MV-4-11 (cell line): ENCODE results near the gene ANK2.
"Not testable (repeated sequence)": the region's sequence is repeated elsewhere in the genome, so short reads cannot be mapped to it uniquely, and the experiment has no call there.

Experiments used
- DNase-seq: peaks from one replicate; lab custom pipeline; 2025; lab: John Stamatoyannopoulos, UW

Gene ANK2

GRCh38 chr4:113209652-113210320, 160.3 kb downstream of the ANK2 start:
- DNase-seq, result no peak

DNA sequence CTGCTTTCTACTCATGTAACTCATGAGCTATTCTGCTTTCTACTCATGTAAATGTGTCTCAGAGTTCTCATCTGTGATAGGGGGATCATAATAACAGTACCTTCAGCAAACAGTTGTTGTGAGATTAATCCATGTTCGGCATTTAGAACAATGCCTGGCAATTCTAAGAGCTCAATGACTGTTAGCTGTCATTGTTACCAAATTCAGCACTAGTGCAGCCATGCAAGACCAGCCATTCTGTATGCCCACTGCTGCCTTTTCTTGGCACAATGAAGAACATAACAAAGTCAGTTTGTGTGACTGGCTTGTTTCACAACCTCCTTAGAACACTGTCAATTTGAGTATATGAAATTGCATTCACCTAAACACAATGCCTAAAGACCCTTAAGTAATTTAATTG, 163.2 kb downstream of the ANK2 start:
- DNase-seq, result no peak

DNA sequence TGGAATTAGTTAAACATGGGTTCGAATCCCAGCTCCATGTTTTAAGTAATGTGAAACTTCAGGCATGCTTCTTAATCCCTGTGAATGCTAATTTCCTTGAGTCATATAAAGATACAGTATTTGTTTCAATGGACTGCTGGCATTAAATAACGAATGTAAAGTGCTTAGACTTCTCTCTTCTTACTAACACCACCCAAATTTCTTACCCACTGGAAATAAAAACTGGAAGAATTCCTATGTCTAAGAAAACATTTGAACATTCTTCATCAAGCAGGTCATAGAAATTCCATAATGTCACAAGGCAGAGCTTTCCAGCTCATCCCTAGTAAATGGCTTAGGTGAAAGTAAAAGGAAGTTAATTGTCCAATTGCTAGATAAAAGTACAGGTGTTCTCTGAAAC, 172.5 kb downstream of the ANK2 start:
- DNase-seq, result no peak

- no peak for DNase-seq
Observed at GRCh38 chr4:113222471-113222870, 173.0 kb downstream of the ANK2 start.

DNA sequence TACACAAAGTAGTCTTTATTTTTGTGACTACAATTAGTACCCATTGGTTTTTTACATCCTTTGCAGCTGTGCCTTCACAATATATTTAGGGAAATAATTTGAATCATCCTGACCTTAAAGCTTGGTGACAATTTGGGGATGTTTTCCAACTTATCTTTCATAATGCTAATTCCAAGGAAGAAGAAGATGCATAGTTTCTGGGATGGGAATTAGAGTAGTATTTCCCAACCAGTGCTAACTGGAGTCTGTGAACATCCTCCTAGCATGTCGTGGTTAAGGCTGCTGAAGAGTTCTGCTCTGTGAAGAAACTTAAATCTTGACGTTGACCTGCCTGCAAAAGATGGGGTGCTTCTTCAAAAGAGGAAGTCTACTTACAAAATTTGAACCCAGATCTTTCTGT, 173.5 kb downstream of the ANK2 start:
- no peak for DNase-seq

DNA sequence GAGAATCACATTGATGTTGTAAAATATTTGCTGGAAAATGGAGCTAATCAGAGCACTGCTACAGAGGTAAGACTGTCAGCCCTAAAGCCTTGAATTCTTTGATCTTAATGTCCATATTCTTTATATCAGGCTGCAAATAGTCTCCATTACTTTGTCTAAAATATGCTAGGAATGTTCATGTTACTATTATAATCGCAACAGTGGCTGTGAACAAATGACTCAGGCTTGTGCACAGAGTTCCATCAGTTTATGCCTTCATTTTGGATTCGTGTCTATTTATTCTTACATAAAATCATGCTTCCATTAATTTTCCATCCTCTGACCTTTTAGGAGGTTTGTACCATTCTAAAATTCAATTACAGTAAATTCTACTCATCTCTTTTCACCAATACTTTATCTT, 182.7 kb downstream of the ANK2 start:
- DNase-seq, result no peak

- no peak for DNase-seq
Observed at GRCh38 chr4:113236916-113237315, 187.5 kb downstream of the ANK2 start.

DNA sequence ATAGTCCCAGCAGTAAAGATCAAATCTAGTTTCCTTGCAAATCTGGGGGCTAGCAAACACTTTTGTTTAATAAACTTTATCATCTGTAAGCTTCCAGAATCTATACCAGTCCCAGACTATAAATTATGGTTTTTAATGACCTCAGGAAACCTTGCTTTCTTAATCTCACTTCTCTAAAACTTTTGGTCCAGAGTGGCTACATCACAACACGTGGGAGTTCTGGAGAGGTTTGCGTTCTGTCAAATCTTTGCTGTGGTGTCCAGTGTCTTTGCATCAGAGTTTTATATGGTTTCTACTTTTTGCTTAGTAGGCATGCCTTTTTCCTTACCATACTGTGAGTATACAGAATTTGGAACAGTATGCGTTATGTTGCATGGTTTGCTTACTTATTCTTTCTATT, 193.9 kb downstream of the ANK2 start:
- peak; percentile 87 for DNase-seq

GRCh38 chr4:113244747-113245146, 195.3 kb downstream of the ANK2 start:
- DNase-seq, result not testable (repeated sequence)

DNA sequence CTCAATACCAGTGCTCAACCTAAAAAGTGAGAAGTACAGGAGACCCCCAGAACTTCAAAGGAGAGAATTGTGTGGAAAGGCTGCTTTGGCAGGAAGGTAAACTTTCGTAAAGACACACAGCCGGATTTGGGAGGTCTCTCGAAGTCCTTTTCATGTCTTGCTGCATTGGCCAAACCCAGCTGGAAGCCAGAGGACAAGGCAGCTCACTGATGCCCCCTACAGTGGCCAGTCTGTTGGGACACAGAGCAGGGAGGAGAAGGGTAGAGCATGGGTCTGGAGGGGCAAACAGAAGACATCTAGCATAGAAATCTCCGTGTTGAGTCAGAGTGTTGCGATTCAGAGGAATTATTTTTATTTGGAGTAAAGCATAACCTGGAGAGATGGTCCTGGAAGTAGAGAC, 198.9 kb downstream of the ANK2 start:
- DNase-seq, result no peak

DNA sequence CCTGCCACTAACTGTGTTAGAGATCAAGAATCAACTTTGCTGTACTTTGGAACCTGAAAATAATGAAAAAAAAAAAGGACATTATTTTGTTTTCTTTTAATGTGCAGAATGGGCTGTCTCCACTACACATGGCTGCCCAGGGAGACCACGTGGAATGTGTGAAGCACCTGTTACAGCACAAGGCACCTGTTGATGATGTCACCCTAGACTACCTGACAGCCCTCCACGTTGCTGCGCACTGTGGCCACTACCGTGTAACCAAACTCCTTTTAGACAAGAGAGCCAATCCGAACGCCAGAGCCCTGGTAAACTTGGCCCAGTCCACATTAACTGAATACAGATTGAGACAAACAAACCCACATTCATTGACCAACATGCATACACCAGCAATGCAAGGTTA, 206.2 kb downstream of the ANK2 start:
- DNase-seq, result no peak

DNA sequence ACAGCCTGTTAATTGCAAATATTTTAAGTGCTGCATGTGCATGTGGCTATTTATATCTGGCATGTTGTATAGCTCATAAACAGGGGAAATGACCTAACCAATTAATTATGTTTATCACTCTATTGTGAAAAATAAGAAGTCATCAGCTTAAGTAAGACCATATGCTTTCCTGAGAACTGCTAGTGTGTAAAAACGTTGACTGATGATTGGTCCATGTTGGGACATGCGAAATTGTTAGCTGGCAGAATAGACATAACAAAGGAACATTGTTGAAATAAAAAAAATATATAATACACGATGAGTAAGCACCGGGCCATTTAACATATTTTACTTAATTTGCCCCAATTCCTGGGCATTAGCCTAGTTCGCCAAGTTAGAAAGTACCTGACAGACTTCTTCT, 207.5 kb downstream of the ANK2 start:
- no peak for DNase-seq

- no peak for DNase-seq
Observed at GRCh38 chr4:113260688-113261087, 211.2 kb downstream of the ANK2 start.

GRCh38 chr4:113263274-113263673, 213.8 kb downstream of the ANK2 start:
- DNase-seq, result no peak

GRCh38 chr4:113270520-113271319, 221.3 kb downstream of the ANK2 start:
- DNase-seq, result no peak

GRCh38 chr4:113272523-113272922, 223.1 kb downstream of the ANK2 start:
- DNase-seq, result no peak

DNA sequence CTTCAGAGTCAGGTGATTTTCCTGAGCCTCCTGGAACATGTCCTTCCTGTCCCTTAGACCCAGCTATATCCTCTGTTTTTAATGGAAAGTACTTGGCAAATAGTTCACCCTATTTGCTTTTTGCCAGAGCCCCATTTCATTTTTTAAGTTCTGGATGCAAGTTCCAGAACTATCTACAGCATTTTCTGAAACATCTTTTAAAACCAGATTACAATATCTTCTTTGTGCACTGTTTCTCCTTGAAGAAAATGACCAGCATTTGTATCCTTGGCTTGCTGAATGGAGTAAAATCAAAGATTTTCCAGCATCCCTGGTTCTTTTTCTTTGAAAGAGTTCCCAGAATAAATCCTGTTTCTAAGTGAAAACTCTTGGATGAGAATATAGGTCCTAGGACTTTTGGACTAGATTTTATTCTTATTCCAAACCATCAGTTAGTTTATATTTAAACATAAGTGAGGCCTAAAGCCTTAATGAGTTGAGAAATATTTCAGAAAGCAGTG, 224.3 kb downstream of the ANK2 start:
- no peak for DNase-seq

DNA sequence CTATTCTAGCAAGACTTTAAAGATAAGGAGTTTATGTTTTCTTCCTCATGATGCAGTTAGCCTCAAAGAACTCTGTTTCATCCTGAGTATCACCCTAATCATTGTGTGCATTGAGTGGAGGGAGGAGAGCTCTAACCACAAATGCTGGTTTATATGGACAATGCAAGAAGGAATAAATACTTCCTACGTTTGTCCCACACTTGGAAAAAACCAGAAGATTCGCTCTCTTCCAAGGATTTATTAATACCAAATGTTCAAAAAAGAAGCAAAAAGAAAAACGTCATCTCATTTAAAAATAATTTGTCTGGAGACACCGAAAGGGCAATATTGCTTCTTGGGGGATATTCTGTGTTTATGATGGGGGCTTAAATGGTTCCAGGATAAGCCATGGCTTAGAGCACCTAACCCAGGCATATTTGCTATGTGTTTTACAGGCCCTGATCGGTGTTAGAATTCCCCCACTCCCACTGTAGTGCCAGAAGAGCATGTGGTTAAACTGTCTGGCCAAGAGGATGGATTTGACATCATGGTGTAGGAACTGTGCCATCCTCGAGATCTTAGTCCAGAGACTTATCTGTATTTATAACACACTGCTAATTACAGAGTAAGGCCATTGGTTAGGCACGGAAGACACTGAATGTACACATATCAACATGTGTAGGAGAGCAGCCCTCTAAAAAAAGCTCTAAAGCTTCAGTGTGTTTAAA, 227.2 kb downstream of the ANK2 start:
- no peak for DNase-seq

GRCh38 chr4:113278324-113278934, 229.0 kb downstream of the ANK2 start:
- peak; percentile 22 for DNase-seq

- no peak for DNase-seq
Observed at GRCh38 chr4:113285501-113285900, 236.0 kb downstream of the ANK2 start.

DNA sequence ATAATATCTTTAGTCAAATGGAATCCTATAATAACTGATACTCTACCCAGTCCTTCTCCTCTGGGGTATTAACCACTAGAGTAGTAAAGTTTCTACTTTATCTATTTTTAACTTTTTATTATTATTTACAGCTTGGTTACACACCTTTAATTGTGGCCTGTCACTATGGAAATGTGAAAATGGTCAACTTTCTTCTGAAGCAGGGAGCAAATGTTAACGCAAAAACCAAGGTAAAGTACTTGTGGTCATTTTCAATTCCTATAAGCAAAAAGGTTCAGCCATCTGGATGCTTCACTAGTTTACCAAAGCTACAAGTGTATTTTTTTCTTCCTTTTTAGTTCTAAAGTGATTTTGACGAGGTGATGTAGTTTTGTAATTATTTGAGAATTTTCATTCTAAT, 238.8 kb downstream of the ANK2 start:
- no peak for DNase-seq

- no peak for DNase-seq
Observed at GRCh38 chr4:113288696-113289095, 239.2 kb downstream of the ANK2 start.
